Activated naive CD8-positive, alpha-beta T cell (primary cell): ENCODE measurements around the gene WWC1.
"Not testable (repeated sequence)": the region's sequence is repeated elsewhere in the genome, so short reads cannot be mapped to it uniquely, and the experiment has no call there.

ENCODE experiments used
- H3K27ac Mint-ChIP-seq: one replicate; pipeline ENCODE4 v1.8.0; 2021; ENCODE audit warnings: mixed read lengths
- H3K27me3 Mint-ChIP-seq: one replicate; pipeline ENCODE4 v1.8.0; 2021; ENCODE audit warnings: mixed read lengths
- H3K36me3 Mint-ChIP-seq: one replicate; pipeline ENCODE4 v1.8.0; 2021; ENCODE audit warnings: mixed read lengths
- H3K4me1 Mint-ChIP-seq: one replicate; pipeline ENCODE4 v1.8.0; 2021; ENCODE audit warnings: low read depth, mixed read lengths
- H3K4me3 Mint-ChIP-seq: one replicate; pipeline ENCODE4 v1.8.0; 2021; ENCODE audit warnings: mild to moderate bottlenecking, mixed read lengths
- H3K9me3 Mint-ChIP-seq: one replicate; pipeline ENCODE4 v1.8.0; 2021; ENCODE audit warnings: low read depth, mixed read lengths

WWC1 gene

GRCh38 chr5:168327994-168328393, 36.5 kb downstream of the WWC1 start:
- Mint-ChIP-seq H3K36me3 (no peaks in the 10 kb centered on the region), H3K4me1 (no peaks in the 10 kb centered on the region), H3K9me3 (no peaks in the 10 kb centered on the region), H3K4me3 (no peak overlapping the region), H3K27me3 (peaks cover 12% of the 10 kb centered on the region), H3K27ac (no peak overlapping the region)

GRCh38 chr5:168328814-168329213, 37.4 kb downstream of the WWC1 start:
- Mint-ChIP-seq H3K36me3 (no peaks in the 10 kb centered on the region), H3K27me3 (peaks cover 14% of the 10 kb centered on the region), H3K4me3 (no peak overlapping the region), H3K4me1 (no peaks in the 10 kb centered on the region), H3K27ac (no peak overlapping the region), H3K9me3 (no peaks in the 10 kb centered on the region)

DNA sequence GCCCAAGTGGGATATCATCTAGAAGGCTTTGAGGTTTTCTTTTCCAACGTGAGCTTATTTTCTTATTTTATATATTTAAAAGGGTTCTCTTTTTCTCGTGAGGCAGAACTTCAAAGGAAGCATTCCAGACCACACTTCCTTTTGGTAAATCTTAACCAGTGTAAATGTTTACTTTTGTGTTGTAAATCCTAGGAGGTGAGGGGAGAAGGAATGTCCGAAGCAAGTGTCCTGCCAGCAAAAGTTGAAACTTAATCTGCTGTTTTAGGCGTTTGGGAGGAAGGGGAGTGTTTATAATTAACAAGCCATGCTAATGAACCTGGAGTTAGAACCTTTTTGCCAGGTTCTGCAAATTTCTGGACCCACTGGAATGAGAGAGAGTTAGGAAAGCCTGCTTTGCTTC, 37.9 kb downstream of the WWC1 start:
- Mint-ChIP-seq H3K27ac (no peak overlapping the region), H3K4me1 (no peaks in the 10 kb centered on the region), H3K9me3 (no peaks in the 10 kb centered on the region), H3K4me3 (no peak overlapping the region), H3K27me3 (peaks cover 14% of the 10 kb centered on the region), H3K36me3 (no peaks in the 10 kb centered on the region)

DNA sequence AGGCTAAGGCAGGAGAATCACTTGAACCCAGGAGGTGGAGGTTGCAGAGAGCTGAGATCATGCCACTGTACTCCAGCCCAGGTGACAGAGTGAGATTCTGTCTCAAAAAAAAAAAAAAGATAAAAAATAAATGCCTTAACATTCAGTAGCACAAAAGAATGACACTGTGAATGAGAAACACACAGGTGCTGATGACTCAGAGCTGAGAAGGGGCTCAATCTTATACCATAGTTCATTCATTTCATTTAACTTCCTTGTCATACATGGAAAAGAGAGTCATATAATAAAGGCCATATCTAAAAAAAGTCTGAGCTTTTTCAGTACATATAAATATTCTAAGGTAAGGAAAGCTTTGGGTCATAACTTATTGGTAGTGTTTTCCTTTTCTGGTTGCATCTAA, 40.6 kb downstream of the WWC1 start:
- H3K36me3 Mint-ChIP-seq, result no peaks in the 10 kb centered on the region
- H3K27ac Mint-ChIP-seq, result no peak overlapping the region
- no peak overlapping the region for H3K4me3 Mint-ChIP-seq
- no peaks in the 10 kb centered on the region for H3K4me1 Mint-ChIP-seq
- no peaks in the 10 kb centered on the region for H3K9me3 Mint-ChIP-seq
- peaks cover 12% of the 10 kb centered on the region for H3K27me3 Mint-ChIP-seq

DNA sequence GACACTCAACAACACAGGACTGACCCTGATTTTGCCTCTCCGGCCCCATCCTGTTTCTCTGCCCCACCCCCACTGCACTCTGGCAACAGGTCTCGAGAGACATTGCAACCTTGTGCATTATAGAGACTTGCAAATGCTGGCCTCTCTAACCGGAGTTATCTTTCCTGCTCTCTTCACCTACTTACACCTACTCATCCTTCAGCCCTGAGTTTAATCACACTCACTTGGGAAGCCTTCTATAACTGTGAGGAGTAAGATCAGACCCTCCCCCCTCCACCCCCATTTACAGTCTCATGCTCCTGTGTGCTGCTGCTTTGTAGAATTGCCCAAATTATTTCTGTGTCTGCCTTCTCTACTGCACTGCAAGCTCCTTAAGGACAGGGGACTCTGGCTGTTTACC, 42.8 kb downstream of the WWC1 start:
- Mint-ChIP-seq H3K36me3 (no peaks in the 10 kb centered on the region), H3K27me3 (peaks cover 7% of the 10 kb centered on the region), H3K4me3 (no peak overlapping the region), H3K9me3 (no peaks in the 10 kb centered on the region), H3K27ac (no peak overlapping the region), H3K4me1 (no peaks in the 10 kb centered on the region)

DNA sequence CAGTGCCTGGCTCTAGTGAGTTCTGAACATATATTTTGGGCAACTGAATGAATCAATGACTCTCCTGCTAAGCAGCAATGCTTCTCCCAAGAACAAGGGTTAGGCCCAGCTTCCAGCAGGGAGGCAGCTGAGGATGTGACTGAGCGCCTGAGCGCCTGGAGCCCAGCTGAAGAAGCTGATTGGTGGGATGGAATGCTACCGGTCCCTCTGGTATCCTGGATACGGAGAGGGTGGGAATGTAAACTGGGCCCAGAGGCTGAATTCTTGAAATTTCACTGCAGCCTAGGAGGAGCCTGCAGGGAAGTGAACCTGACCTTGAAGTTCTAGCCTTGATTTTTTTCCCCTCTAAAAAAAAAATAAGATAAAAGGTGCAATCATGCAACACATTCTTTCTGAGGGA, 43.2 kb downstream of the WWC1 start:
- Mint-ChIP-seq H3K27ac (no peak overlapping the region), H3K27me3 (peaks cover 4% of the 10 kb centered on the region), H3K9me3 (no peaks in the 10 kb centered on the region), H3K36me3 (no peaks in the 10 kb centered on the region), H3K4me1 (no peaks in the 10 kb centered on the region), H3K4me3 (no peak overlapping the region)

- H3K27ac Mint-ChIP-seq, result no peak overlapping the region
Measured at GRCh38 chr5:168337361-168337760, 45.9 kb downstream of the WWC1 start.

DNA sequence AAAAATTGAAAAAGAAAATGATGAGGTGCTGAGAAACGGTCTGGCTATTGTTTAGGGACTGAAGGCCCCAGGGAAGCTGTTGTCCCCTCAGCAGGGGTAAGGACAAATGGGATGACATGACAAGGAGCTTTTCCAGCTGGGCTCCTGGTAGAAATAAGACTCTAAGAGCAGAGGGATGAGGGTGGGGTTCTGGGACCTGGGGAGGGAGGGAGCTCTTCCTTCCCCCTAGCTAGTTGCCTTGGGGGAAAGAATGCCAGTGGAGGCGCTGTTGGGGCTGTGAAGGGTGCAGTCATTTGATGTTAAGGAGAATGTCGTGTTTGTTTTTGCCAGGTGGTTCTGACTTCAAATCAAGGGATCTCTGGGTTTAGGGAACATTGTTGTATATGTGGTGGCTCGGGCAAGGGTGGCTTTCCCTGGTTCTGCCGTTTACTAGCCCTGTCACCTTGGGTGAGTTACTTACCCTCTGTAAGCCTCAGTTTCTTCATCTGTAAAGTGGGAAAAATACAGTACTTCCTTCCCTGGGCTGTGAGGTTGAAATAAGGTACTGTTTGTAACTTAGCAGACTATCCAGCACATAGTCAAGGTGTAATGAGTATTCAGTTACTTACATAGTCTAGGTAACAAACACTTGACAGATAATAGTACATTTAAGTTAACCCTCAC, 47.8 kb downstream of the WWC1 start:
- no peaks in the 10 kb centered on the region for H3K4me1 Mint-ChIP-seq
- H3K4me3 Mint-ChIP-seq, result no peak overlapping the region
- H3K36me3 Mint-ChIP-seq, result no peaks in the 10 kb centered on the region
- no peak overlapping the region for H3K27ac Mint-ChIP-seq
- H3K9me3 Mint-ChIP-seq, result no peaks in the 10 kb centered on the region
- peaks cover 6% of the 10 kb centered on the region for H3K27me3 Mint-ChIP-seq

More at GRCh38 chr5:168337361-168337760, 45.9 kb downstream of the WWC1 start:
- no peaks in the 10 kb centered on the region for H3K9me3 Mint-ChIP-seq
- no peaks in the 10 kb centered on the region for H3K36me3 Mint-ChIP-seq
- H3K4me3 Mint-ChIP-seq, result no peak overlapping the region
- H3K27me3 Mint-ChIP-seq, result peaks cover 6% of the 10 kb centered on the region
- H3K4me1 Mint-ChIP-seq, result no peaks in the 10 kb centered on the region

DNA sequence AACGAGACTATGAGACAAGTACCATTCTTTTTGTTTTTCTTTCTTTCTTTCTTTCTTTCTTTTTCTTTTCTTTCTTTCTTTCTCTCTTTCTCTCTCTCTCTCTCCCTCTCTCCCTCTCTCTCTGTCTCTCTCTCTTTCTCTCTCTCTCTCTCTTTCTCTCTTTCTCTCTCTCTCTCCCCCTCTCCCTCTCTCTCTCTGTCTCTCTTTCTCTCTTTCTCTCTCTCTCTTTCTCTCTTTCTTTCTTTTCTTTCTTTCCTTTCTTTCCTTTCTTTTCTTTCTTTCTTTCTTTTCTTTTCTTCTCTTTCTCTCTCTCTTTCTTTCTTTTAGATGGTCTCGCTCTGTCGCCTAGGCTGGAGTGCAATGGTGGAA, 48.3 kb downstream of the WWC1 start:
- H3K36me3 Mint-ChIP-seq, H3K4me3 Mint-ChIP-seq, H3K4me1 Mint-ChIP-seq, H3K9me3 Mint-ChIP-seq, H3K27me3 Mint-ChIP-seq, H3K27ac Mint-ChIP-seq: not testable (repeated sequence)

DNA sequence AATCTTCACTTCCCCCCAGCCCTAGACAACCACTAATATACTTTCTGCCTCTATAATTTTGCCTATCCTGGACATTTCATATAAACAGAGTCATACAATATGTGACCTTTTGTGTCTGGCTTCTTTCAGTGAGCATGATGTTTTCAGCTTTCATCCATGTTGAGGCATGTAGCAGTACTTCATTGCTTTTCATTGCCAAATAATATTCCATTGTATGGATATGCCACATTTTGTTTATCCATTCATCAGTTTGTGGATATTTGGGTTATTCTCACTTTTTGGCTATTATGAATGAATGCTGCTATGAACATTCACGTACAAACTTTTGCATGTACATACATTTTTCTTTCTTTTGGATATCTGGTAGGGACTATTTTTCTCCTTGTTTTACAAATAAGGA, 49.0 kb downstream of the WWC1 start:
- no peaks in the 10 kb centered on the region for H3K4me1 Mint-ChIP-seq
- no peaks in the 10 kb centered on the region for H3K36me3 Mint-ChIP-seq
- peaks cover 6% of the 10 kb centered on the region for H3K27me3 Mint-ChIP-seq
- H3K9me3 Mint-ChIP-seq, result no peaks in the 10 kb centered on the region
- no peak overlapping the region for H3K4me3 Mint-ChIP-seq
- H3K27ac Mint-ChIP-seq, result no peak overlapping the region

DNA sequence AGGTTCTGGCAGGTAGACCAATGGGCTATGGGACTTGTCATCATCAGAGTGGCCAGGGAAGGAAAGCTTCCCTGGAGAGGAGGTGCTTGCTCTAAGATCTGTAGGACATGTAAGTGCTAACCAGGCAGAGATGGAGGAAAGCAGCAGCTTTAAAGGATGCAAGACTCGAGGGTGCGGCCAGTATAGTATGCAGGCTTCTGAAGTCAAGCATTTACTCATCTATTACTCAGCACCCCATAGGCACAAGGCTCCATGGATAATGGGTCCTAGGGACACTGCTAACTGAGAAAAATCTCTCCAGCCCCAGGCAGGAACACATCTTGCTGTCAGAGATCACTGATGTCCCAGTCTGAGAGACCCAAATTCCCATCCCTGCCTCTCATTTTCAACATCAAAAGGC, 49.7 kb downstream of the WWC1 start:
- Mint-ChIP-seq H3K4me1 (no peaks in the 10 kb centered on the region), H3K4me3 (no peak overlapping the region), H3K36me3 (no peaks in the 10 kb centered on the region), H3K27me3 (peaks cover 7% of the 10 kb centered on the region), H3K9me3 (no peaks in the 10 kb centered on the region), H3K27ac (no peak overlapping the region)

- H3K4me1 Mint-ChIP-seq, result no peaks in the 10 kb centered on the region
- H3K27ac Mint-ChIP-seq, result no peak overlapping the region
- peaks cover 11% of the 10 kb centered on the region for H3K27me3 Mint-ChIP-seq
- no peaks in the 10 kb centered on the region for H3K36me3 Mint-ChIP-seq
- no peaks in the 10 kb centered on the region for H3K9me3 Mint-ChIP-seq
- no peak overlapping the region for H3K4me3 Mint-ChIP-seq
Measured at GRCh38 chr5:168342151-168342825, 50.8 kb downstream of the WWC1 start.

- H3K4me1 Mint-ChIP-seq, result no peaks in the 10 kb centered on the region
- no peaks in the 10 kb centered on the region for H3K9me3 Mint-ChIP-seq
- H3K4me3 Mint-ChIP-seq, result no peak overlapping the region
- no peak overlapping the region for H3K27ac Mint-ChIP-seq
- peaks cover 11% of the 10 kb centered on the region for H3K27me3 Mint-ChIP-seq
- H3K36me3 Mint-ChIP-seq, result no peaks in the 10 kb centered on the region
Measured at GRCh38 chr5:168342985-168343384, 51.5 kb downstream of the WWC1 start.

- no peaks in the 10 kb centered on the region for H3K9me3 Mint-ChIP-seq
- H3K27me3 Mint-ChIP-seq, result peaks cover 14% of the 10 kb centered on the region
- no peaks in the 10 kb centered on the region for H3K36me3 Mint-ChIP-seq
- H3K27ac Mint-ChIP-seq, result no peak overlapping the region
- no peaks in the 10 kb centered on the region for H3K4me1 Mint-ChIP-seq
- no peak overlapping the region for H3K4me3 Mint-ChIP-seq
Measured at GRCh38 chr5:168346417-168346816, 55.0 kb downstream of the WWC1 start.

DNA sequence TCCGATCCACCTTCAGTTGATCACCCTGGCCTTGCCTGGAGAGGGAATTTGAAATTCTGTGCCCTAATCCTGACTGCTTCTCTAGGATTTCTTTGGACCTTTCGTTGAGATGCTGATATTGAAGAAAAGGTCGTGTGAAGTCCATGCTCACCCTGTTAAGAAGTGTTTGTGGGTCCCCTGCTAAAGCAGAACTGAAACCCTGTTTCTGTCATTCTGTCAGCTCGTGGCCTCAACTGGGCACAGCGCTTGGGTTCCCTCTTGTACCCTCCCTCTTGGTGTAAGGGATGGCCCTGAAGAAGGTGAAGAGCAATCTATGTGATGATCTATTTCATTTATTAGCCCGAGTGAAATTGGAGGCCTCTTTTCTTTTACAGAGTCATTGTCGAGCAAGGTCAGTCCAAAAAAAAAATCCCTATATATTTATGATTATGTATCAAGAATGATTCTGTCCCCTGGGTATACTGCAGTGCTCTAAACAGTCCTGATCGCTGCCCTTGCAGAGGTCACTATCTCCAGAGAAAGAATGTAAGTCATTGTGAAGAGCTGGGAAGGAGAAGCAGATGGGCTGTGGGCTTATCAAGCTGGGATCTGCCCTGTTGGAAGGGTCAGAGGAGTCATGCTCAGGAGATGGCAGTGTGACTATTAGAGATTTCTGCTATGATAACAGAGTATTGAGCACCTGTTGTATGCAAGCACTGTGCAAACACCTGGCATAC, 56.1 kb downstream of the WWC1 start:
- no peak overlapping the region for H3K4me3 Mint-ChIP-seq
- H3K4me1 Mint-ChIP-seq, result no peaks in the 10 kb centered on the region
- no peaks in the 10 kb centered on the region for H3K36me3 Mint-ChIP-seq
- H3K27ac Mint-ChIP-seq, result no peak overlapping the region
- peaks cover 10% of the 10 kb centered on the region for H3K27me3 Mint-ChIP-seq
- H3K9me3 Mint-ChIP-seq, result no peaks in the 10 kb centered on the region

DNA sequence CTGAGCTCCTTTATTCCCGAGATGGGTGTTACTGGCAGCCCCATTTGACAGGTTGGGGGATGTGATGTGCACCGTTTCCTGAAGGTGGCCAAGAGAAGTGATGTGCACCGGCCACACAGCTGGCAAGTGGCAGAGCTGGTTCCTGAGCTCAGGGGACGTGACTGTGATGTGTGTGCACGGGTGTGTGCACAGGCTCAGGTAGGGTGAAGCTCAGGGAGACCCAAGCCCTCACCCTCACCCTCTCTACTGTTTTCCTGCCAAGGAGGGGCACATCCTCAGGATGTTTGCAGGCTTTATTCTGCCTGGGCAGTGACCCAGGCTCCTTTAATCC, 56.6 kb downstream of the WWC1 start:
- H3K36me3 Mint-ChIP-seq, result no peaks in the 10 kb centered on the region
- H3K4me1 Mint-ChIP-seq, result no peaks in the 10 kb centered on the region
- no peaks in the 10 kb centered on the region for H3K9me3 Mint-ChIP-seq
- peaks cover 10% of the 10 kb centered on the region for H3K27me3 Mint-ChIP-seq
- no peak overlapping the region for H3K4me3 Mint-ChIP-seq
- no peak overlapping the region for H3K27ac Mint-ChIP-seq
